ENCODE measurements around the gene KY.

Gene KY

DNA sequence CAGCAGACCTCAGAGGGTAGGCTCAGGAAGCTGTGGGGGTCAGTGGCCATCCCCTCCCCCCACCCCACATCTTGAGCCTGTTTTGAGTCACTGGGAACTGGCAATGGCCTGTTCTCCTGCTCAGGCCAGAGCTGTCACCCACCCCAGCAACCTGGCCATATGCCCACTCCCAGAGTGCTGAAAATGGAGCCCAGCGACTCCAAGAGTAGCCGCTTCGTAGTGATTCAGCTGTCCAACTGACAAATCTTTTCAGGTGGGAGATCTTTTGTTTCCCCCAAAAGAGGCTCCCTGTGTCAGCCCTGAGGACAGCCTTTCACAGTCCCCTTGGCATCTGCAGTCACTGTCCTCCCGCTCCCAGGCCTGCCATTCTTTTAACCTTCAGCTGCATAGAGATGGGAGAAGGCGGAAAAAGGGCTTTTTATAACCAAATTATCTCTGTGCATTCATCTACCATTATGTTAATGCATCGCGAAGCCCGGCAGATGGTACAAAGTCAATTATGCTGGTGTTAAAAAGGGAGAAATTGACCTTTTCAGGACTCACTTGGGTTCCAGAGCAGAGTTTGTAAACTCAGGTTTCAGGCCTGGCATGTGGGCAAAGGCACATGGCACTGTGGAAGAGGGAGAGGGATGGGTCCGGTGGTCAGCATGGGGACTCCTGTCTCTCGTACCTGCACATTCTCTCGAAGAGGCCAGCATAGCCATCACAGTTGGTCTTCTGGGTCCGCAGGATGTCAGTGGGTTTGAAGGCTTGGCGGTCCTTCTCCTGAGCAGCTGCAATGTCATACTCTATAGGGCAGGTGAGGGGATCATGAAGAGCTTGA, 32.1 kb downstream of the KY start:
- FAIRE-seq = no peak

DNA sequence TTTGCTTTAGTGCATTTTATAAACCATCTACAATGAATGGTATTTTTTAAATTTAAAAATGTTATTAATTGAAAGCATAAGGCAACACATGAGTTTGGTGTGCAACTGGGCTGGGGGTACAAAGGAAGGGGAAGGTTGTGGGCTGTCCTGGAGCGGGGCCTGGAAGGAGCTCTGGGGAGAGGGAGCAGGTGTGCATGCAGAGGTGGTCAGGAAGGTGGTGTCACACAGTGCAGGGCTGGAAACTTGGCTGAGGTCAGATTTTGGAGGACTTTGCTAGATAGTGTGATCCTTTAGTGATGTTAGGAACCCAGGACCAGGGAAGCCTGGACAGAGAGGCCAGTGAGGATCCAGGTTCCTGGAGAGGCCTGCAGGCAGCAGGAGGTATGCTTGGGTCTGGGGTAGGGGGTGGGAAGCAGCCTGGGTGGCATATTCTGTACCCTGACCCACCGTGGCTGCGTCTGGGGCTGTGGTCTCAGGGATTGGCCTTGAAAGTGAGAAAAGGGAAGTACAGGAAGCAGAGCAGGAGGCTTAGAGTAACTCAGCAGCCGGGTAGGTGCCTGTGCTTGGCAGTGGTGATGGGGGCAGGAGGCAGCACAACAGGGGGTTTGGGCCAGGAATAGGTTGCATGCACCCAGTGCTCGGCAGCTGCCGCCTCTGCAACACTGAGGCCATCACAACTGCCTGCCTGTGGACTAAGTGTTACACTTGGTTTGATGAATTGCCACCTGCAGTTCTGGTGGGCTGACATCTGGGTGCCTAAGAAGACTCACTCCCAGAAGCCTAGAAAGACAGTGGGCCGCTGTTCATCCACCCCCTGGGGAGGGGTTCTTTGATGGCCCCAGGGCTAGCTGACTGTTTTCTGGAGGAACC, 33.0 kb downstream of the KY start:
- FAIRE-seq = no peak

GRCh38 chr3:134615743-134616142, 35.1 kb downstream of the KY start:
- no peak for FAIRE-seq

- no peak for FAIRE-seq
Observed at GRCh38 chr3:134614955-134615354, 35.9 kb downstream of the KY start.

DNA sequence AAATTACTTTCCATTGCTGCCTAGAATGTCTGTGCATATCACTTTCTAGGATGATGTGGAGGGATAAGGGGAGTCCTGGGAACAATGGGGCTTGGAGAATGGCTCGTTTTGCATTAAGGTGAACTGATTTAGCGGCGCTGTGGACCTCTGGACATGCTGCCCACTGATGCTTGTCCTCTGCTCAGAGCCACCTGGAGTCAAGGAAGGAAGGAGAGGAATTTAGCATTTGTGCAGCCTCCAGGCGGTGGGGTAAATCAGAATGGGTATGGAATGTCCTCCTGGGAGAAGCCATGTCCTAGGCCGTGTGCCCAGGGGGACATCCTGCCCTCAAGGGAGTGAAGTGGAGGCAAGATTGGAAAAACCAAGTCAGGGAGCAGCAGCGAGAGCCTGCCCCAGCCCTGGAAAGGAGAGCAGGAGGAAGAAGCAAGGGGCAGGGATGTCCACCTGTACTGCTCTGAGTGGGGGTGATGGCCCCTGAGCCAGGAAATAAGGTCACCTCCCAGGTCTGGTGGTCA, 37.8 kb downstream of the KY start:
- FAIRE-seq = no peak

DNA sequence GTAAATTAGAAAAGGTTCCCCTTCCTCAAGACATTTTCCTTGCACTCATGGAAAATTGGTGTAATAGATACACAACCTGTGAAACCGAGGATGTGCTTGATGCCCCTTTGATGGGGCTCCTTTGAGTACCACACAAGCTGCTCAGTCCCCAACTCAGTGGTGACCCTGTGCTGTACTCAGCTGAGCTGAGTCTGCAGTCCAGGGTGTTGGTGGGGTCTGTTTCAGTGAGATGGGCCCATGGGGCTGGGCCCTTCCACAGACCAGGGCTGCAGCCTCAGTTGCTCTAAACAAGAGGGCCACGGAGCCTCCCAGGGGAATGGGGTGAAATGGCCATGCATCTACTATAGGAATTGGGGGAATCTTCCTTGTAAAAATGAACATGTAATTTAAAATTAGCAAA, 39.3 kb downstream of the KY start:
- no peak for FAIRE-seq

- FAIRE-seq = no peak
Observed at GRCh38 chr3:134610432-134611385, 40.1 kb downstream of the KY start.

DNA sequence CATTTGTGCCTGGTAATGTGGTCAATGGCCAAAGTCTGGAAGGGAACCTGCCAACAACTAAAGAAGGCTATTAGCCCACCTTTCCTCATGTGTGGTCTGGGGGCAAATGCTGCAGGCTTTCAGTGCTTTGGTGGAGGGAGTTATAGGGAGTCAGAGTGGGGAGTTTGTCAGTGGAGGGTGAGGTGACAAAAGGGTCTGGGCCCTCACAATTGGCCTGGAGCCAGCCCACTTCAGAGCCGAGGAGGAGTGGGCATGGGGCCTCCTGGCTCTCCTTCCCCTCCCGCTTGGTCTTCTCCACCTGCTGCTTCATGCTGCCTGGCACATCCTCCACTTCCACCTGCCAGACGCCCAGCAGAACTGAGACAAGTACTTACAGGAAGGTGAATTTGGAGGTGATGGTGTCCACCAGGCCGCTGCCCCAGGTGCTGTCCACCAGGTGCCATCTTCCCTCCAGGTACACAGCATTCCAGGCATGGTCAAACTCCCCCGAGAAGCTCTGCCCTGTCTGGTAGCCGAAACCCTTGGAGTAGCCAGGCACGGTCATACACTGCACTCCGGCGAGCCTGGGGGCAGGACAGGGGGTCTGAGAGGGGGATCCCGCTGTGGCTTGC, 40.9 kb downstream of the KY start:
- FAIRE-seq = no peak

GRCh38 chr3:134608771-134609435, 41.9 kb downstream of the KY start:
- no peak for FAIRE-seq

DNA sequence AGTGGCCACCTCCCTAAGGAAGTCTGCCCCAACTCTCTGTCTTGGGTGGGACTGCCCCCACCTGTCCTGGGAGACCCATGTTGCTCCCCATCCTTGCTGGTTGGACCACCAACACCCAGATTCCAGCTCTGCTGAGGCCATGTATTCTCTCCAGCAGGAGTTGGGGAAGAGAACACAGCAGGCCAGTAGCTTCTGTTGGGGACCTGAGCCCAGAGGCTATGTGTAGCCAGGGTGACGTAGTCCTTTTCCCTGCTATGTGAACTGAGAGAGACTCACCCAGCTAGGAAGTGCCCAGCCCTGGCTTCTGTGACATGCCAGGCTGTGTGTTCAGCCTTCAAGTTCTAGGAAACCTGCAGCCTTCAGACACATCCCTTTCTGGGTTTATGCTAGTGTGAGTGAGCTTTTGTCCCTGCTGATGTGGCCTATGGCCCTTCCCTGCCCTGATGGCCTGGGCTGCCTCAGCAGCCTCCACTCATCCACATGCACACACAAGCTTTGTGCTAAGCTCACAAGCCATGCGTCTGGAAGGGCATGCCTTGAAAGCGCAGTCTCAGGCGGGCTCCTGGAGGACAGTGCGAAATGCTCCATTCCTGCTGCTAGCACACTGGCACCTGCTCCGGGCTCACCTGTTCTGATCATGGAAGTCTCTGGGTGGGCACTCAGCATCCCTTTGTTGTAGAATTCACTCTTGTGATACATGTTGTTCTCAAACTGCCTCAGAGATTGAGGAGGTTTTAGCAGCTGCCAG, 42.6 kb downstream of the KY start:
- FAIRE-seq = no peak

GRCh38 chr3:134607054-134608022, 43.5 kb downstream of the KY start:
- no peak for FAIRE-seq

DNA sequence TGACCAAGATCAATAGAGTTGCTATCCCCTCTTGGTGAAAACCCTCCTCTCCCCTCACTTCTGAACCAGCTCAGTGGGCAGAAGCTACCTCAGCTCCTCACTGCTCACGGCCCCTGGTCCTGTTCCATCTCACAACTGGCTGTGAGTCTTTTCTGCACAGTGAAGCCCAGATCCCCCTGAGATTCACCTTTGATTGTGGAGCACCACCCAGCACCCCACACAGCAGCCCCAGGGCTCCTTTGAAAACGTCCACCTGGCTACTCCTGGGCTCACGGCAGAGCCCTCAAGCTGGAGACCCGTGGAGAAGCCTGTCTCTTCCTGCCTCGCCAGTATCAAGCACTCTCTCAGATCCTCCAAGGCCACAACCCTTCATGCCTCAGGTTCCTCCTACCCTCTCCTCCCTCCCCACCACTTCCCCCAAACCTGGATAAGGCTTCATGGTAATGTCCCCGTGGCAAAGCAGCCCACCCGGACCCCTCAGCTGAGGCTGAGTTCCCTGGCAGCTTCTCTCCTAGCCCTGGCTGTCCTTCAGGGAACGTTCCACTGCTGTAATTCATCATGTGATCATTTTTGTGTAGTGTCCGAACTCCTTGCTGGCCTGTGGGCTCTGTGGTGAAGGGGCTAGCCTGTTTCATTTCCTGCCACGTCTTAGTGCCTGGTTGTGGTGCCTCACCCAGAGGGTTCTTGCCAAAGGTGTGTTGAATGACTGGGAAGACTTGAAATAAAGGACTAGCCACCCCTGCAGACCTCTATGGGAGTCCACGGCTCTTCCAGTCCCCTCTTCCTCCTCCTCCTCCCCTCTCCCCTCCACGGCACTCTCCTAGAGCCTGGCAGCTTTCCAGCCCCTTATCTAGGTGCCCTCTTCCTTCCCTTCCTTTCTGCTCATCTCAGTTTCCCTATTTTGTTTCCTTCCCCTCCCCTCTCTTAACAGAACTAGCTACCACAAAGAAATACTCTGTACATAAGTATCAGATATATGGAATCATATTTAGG, 44.5 kb downstream of the KY start:
- no peak for FAIRE-seq

DNA sequence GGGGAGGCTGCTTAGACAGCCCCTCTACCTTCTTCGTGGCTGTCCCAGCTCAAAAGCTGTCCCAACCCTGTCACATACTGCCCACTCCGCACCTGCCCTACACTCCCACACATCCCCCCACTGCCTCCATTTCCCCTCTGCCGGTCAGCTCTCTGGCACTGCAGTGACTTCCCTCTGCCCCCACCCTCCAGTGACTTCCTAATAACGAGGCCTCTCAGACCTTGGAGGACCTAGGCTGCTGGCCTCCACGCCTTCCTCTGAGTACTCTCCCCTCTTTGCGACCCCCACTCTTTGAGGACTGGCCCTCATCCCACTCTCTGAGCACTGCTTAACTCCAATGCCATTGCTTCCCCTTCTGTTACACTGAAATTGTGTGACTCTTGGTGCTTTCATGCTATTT, 45.3 kb downstream of the KY start:
- FAIRE-seq = no peak

GRCh38 chr3:134603956-134604355, 46.9 kb downstream of the KY start:
- no peak for FAIRE-seq

DNA sequence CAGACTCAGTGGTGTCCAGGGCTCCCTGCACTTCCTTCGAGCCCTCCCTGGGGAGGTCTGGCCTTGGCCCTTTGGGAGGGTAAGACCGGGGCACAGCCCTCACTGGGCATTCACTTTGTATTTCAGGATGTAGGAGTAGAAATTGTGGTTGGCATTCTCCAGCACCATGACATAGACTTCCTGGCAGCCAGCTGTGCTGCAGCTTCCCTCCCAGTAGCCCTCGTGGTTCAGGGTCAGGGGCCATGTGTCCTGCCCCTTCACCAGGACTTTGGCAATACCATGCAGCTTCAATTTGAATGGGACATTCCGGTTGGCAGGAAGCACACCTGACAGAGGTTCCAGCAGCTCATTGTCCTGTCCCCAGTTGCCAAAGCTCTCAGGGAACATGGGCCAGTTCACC, 47.3 kb downstream of the KY start:
- no peak for FAIRE-seq

- FAIRE-seq = no peak
Observed at GRCh38 chr3:134602440-134602814, 48.4 kb downstream of the KY start.

- FAIRE-seq = no peak
Observed at GRCh38 chr3:134601539-134602439, 49.0 kb downstream of the KY start.

Measured in colon (tissue), 2 donors.